ENCODE data around the gene HSH2D.

HSH2D gene

DNA sequence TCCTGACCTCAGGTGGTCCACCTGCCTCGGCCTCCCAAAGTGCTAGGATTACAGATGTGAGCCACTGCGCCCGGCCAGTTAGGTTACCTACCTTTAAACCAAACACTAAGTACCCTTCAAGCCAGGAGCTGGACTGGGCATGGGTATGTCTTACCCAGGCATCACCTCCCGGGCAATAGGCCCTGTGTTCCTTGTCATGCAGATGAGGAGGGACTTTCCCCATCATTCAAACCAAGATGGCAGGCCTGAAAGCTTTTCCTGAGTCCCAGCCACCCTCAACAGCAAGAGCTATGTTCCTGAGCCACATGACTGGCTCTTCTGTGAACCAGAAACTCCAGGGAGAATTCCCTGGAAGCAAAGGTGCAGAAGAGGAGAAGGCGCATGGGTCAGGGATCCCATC lies 22.3 kb upstream of the HSH2D start:
- DNase-seq, result no peak

- DNase-seq, result no peak
Measured at GRCh38 chr19:16121967-16122366, 21.5 kb upstream of the HSH2D start.

GRCh38 chr19:16124953-16125352 lies 18.5 kb upstream of the HSH2D start:
- no peak for DNase-seq

DNA sequence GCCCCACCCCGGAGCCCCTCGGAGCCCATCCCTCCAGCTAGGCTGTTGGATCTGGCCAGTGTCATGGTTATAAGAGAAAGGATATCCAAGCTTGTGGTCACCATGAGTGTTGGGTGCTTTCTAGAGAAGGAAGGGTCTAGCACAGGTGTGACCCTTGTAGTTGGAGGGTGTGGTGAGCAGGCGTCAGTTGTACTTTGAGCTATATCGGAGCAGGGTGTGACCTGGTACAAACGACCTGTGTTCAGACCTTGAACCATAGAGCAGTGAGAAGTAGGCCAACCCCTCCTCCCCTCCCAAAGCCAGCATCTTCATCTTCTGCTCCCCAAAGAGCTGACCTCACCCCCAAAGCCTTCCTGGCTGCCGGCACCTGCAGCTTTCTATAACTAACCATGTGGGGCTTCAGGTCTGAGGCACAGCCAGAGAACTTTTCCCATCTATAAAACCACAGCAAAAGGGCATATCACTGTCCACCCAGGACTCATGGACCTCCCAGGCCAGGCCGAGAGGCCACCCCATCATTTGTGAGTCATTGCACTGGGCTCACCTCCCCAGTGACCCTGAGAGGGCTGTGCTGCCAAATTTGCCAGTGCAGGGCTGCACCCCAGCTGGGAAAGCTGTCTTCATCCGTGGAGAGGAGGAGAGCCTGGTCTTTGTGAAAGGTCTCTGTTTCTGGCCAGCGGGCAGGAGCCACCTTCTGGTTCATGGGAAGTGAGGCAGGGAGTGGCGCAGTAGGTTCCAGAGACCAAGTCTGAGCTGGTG lies 17.6 kb upstream of the HSH2D start:
- DNase-seq, result no peak

DNA sequence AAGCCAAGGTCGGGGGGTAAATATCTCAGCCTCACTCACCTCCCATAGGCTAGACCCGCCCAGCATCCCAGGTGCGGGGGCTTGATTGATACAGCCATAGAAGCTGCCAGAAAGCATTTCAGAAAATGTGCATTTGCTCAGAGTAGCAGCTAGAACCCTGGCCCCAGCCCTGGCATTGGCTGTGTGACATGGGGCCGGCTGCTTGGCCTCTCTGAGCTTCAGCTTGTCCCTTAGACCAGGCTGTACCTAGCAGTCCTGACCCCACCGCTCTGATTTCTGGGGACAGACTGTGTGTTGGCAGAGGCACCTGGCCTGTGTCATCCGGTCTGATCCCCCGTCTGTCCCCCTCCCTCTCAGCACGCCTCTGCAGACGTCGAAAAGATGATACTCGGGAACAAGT lies 16.4 kb upstream of the HSH2D start:
- DNase-seq, result no peak

DNA sequence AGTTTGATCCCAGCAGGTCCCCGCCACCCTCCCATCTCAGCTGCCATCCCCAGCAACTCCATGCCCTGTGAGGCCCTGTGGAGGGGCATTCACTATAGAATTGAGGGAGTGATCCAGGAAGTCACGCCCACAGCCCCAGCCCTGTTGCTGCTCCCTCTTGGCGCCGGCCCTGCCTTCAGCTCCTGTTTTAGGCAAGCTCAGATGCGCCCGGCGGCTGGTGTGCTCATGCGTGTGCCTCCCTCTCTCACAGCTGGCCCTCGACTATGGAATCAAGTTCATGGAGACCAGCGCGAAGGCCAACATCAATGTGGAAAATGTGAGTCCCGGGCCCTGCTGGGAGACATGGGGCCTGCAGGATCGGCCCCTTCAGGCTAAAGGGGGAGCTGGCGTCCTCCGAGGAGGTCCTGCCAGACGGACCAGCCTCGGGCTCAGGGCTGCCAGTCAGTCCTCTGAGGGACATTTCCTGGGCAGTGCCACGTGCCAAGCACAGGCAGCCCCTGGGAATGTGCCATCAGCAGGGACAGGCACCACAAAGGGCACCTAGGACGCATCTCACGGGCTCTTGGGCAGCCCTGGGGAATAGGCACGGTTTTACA lies 15.6 kb upstream of the HSH2D start:
- no peak for DNase-seq

GRCh38 chr19:16131648-16132047 lies 11.8 kb upstream of the HSH2D start:
- no peak for DNase-seq

- DNase-seq, result no peak
Measured at GRCh38 chr19:16133818-16134217, 9.7 kb upstream of the HSH2D start.

- DNase-seq, result no peak
Measured at GRCh38 chr19:16134510-16134909, 9.0 kb upstream of the HSH2D start.

DNA sequence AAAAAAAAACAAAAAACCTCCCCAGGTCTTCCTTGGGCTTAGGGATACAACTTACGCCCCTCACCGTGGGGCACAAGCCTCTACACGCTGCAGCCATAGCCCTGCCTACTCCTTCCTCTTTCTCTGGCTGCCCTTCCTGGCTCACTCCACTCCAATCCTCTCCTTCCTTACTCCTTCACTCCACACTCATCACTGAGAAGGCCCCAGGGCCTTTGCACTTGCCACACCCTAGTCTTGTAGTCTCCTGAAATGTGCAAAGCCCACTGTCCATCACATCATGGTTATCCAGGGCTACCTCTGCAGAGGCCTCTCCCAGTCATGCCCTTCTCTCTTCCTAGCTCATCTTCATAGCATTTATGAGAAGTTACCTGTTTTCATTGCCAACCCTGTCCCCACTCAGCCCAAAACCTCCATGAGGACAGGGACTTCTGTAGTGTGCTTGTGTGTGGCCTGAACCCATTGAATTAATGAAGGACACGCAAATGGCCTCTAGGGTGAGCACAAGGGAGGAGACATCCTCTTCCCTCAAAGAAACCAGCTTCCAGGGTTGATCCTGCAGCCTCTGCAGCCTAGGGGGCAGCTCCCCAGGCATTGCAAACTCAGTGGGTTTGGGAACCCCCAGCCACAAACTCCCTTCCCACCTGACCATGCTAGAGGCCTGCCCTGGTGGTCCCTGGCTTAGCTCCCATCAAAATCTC lies 7.9 kb upstream of the HSH2D start:
- DNase-seq, result no peak

DNA sequence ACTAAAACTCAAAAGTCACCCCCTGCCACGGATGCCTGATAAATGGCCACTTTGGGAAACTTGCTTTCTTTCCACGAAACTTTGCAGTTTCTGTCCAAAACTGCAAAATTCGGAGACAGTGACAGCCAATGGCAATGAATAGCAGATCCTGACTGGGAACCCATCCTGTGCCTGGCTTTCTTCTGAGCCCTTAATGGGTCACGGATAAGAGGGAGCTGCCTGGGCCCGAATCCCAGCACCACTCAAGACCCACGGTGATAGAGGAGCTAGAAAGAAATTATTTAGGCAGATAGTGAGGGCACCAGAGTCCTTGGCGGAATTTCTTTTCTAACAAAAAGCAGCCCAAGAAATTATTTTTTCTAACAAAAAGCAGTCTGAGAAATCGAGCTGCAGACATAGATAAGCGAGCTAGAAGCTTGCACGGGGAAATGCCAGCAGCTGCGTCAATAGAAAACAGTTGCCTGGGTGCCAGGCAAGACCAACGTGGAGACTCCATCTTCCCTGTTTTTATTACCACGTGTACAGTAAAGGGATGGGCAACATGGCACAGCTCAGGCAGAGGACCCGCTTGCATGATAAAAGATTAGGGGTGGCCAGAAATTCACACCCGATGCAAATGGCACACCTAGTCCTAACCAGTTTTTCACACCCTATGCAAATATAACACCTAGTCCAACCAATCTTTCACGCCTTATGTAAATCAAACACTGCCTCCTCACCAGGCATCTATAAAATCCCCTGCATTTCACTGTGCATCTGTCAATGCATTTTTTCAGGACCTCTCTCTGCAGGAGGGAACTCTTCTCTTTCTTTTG lies 7.1 kb upstream of the HSH2D start:
- no peak for DNase-seq

GRCh38 chr19:16139752-16140151 lies 3.7 kb upstream of the HSH2D start:
- no peak for DNase-seq

- no peak for DNase-seq
Measured at GRCh38 chr19:16141043-16141442, 2.4 kb upstream of the HSH2D start.

GRCh38 chr19:16142032-16142580 lies 1.4 kb upstream of the HSH2D start:
- no peak for DNase-seq

DNA sequence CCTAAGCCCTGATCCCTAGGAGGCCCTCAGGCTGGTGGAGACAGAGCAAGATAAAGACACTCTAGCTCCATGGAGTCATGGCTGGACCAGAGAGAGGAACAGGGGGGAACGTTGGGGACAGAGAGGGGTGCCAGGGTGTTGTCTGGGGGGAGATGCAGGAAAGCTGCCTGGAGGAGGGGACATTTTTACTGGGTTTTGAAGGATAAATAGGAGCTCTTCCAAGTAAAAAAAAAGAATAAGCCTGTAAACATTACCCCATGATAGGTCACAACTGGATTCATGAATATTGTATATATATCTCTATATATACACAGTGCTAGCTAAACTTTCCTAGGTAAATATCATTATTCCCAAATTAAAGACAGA lies 714 bp downstream of the HSH2D start:
- DNase-seq, result no peak

DNA sequence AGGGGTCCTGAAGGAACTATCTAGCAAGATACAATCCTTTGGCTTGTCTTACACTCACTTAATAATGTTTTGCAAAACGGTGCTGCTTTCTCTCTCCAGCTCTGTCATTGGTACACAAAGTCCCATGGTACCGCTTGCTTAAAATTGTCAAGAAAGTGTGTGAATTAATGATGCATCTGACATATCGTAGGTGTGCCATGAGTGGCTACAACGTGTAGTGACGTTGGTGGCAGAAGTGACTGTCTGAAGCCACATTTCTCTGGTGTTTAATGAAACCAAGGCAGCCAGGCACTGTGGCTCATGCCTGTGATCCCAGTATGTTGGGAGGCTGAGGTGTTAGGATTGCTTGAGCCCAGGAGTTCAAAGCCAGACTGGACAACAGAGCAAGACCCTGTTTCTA lies 2.6 kb downstream of the HSH2D start:
- no peak for DNase-seq

- DNase-seq, result no peak
Measured at GRCh38 chr19:16148443-16149229, 5.2 kb downstream of the HSH2D start.

DNA sequence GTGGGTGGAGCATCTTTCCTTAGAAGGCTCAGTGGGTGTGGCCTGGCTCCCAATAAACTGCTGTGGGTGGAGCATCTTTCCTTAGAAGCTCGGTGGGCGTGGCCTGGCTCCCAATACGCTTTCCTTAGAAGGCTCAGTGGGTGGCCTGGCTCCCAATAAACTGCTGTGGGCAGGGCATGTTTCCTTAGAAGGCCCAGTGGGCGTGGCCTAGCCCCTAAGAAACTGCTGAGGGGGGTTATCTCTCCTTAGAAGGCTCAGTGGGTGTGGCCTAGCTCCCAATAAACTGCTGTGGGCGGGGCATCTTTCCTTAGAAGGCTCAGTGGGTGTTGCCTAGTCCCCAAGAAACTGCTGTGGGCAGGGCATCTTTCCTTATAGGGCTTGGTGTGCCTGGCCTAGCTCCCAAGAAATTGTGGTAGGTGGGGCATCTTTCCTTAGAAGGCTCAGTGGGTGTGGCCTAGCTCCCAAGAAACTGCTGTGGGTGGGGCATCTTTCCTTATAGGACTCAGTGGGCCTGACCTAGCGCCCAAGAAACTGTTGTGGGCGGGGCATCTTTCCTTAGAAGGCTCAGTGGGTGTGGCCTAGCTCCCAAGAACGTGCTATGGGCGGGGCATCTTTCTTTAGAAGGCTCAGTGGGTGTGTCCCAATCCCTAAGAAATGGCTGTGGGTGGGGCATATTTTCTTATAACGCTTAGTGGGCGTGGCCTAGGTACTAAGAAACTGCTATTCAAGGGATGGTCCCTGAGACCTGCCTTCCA lies 10.3 kb downstream of the HSH2D start:
- no peak for DNase-seq

- DNase-seq, result no peak
Measured at GRCh38 chr19:16154557-16154956, 11.1 kb downstream of the HSH2D start.

- no peak for DNase-seq
Measured at GRCh38 chr19:16155128-16155527, 11.6 kb downstream of the HSH2D start.

GRCh38 chr19:16156904-16157303 lies 13.4 kb downstream of the HSH2D start:
- DNase-seq, result no peak

GRCh38 chr19:16157601-16158000 lies 14.1 kb downstream of the HSH2D start:
- no peak for DNase-seq
